HepG2 (cell line): Measurements from ENCODE around the gene NXPH4. TPM values are rescaled to one million over a fixed set of nuclear protein-coding genes. Genes with fewer than 3 reads are reported as not detected.
A peak's percentile ranks its signal among the peaks of the same experiment; 100 is the strongest.

ENCODE experiments used
- ATAC-seq: fragments of 200-7000 bp; cut with Tn5 transposase; 3 replicates; pipeline ENCODE4 v1.9.1; 2020; ENCODE audit warnings: mild to moderate bottlenecking, moderate library complexity
- BruUV-seq: library from RNA; stranded (reverse); fragments of 400-500 nt; replicated peaks from 2 replicates; lab custom pipeline; 2021; lab: Mats Ljungman, UMichigan
- CTCF ChIA-PET: fragments of 300-600 bp; formaldehyde crosslinking; extraction: SDS; loops from one replicate; lab custom pipeline; 2021; ENCODE audit warnings: low total read pairs, inconsistent platforms, low intra/inter-chr PET ratio; lab: Yijun Ruan, JAX
- POLR2A ChIA-PET: fragments of 350-600 bp; sonication (Branson Sonifier 250); formaldehyde crosslinking; loops from one replicate; lab custom pipeline; 2020; ENCODE audit warnings: antibody characterized with exemption, inconsistent platforms; lab: Yijun Ruan, JAX
- DNase-seq: peaks from one replicate; pipeline ENCODE4 v3.0.0-alpha.2; 2015; ENCODE audit warnings: low spot score
- FAIRE-seq: peaks from 3 replicates; lab custom pipeline; 2011; peaks lifted over from hg19 to GRCh38; lab: Jason Lieb, UNC
- H2AFZ ChIP-seq: one replicate; pipeline ENCODE4 v1.6.1; 2011; ENCODE audit warnings: low read length, inconsistent platforms
- H3K27ac ChIP-seq: fragments of 300-600 bp; 3 replicates; pipeline ENCODE4 v1.8.0; 2011; ENCODE audit warnings: mixed run types, mild to moderate bottlenecking, mixed read lengths, low read length, inconsistent platforms; ENCODE audit not compliant: insufficient read depth; ENCODE audit errors: extremely low read length
- H3K27me3 ChIP-seq, 2 experiments: fragments of 200-600 bp in 1 of 2; 2 replicates in 1 of 2; 3 replicates in 1 of 2; pipeline versions ENCODE4 v1.6.0 to v1.8.0; 2011; ENCODE audit warnings: low read length in 2 of 2, mild to moderate bottlenecking in 2 of 2, moderate library complexity in 2 of 2, inconsistent platforms in 1 of 2; ENCODE audit not compliant: insufficient read depth in 2 of 2, control insufficient read depth in 1 of 2
- H3K36me3 ChIP-seq, 2 experiments: fragments of 200-600 bp in 1 of 2; replicated peaks in 1 of 2; 2 replicates in 1 of 2; 3 replicates in 1 of 2; pipeline versions ENCODE4 v1.5.1 to v1.8.0; 2011; ENCODE audit warnings: low read length in 2 of 2, inconsistent platforms in 1 of 2; ENCODE audit not compliant: insufficient read depth in 2 of 2, control insufficient read depth in 1 of 2
- H3K4me1 ChIP-seq: 2 replicates; pipeline ENCODE4 v1.5.1; 2012; ENCODE audit warnings: low read length, inconsistent platforms; ENCODE audit not compliant: insufficient read depth
- H3K4me2 ChIP-seq: 2 replicates; pipeline ENCODE4 v1.6.0; 2011; ENCODE audit warnings: low read depth, low read length, inconsistent platforms
- H3K4me3 ChIP-seq, 3 experiments: fragments of 200-600 bp in 1 of 3; sonication (generic), shearing (Covaris generic) in 1 of 3; replicated peaks in 1 of 3; 2 replicates each; pipeline ENCODE4 v1.5.1; 2011 to 2016; ENCODE audit warnings: low read length in 3 of 3, inconsistent platforms in 2 of 3, low read depth in 2 of 3, mild to moderate bottlenecking in 2 of 3, control low read depth in 1 of 3, mixed read lengths in 1 of 3; ENCODE audit not compliant: insufficient read depth in 1 of 3
- H3K79me2 ChIP-seq: one replicate; pipeline ENCODE4 v1.6.1; 2011; ENCODE audit warnings: low read length, inconsistent platforms; ENCODE audit not compliant: insufficient read depth
- H3K9ac ChIP-seq: 2 replicates; pipeline ENCODE4 v1.6.0; 2011; ENCODE audit warnings: mild to moderate bottlenecking, low read depth, low read length, inconsistent platforms; ENCODE audit not compliant: insufficient read depth
- H3K9me3 ChIP-seq: 2 replicates; pipeline ENCODE4 v1.5.1; 2012; ENCODE audit warnings: mild to moderate bottlenecking, low read length
- H4K20me1 ChIP-seq: 2 replicates; pipeline ENCODE4 v1.6.0; 2011; ENCODE audit warnings: inconsistent platforms, mild to moderate bottlenecking, low read length, moderate library complexity; ENCODE audit not compliant: insufficient read depth
- CBX5 ChIP-seq: sonication (generic); formaldehyde crosslinking; IDR thresholded peaks from 2 replicates; pipeline ENCODE4 v1.4.0; 2020; ENCODE audit warnings: missing genetic modification reagents, borderline replicate concordance
- DMAP1 ChIP-seq: IDR thresholded peaks from 2 replicates; pipeline ENCODE4 v1.6.1; 2016
- HHEX ChIP-seq: IDR thresholded peaks from 2 replicates; pipeline ENCODE4 v1.6.1; 2016; ENCODE audit warnings: control low read depth
- HNRNPK ChIP-seq: fragments of 200-400 bp; formaldehyde crosslinking; IDR thresholded peaks from 2 replicates; pipeline ENCODE4 v1.6.1; 2018; ENCODE audit warnings: low read length, low read depth, moderate library complexity, mild to moderate bottlenecking; ENCODE audit not compliant: poor library complexity, severe bottlenecking
- KDM4B ChIP-seq: sonication (generic); formaldehyde crosslinking; IDR thresholded peaks from 2 replicates; pipeline ENCODE4 v1.4.0; 2020; ENCODE audit warnings: missing genetic modification reagents
- MATR3 ChIP-seq: sonication (generic); formaldehyde crosslinking; IDR thresholded peaks from 2 replicates; pipeline ENCODE4 v1.4.0; 2020; ENCODE audit warnings: missing genetic modification reagents
- MXD4 ChIP-seq: IDR thresholded peaks from 2 replicates; pipeline ENCODE4 v1.6.1; 2016; ENCODE audit warnings: mild to moderate bottlenecking, missing biosample characterization, missing genetic modification reagents
- NFKBIZ ChIP-seq: IDR thresholded peaks from 2 replicates; pipeline ENCODE4 v1.6.1; 2018; ENCODE audit warnings: missing genetic modification reagents, missing compliant biosample characterization
- NPAS2 ChIP-seq: sonication (generic); formaldehyde crosslinking; IDR thresholded peaks from 2 replicates; pipeline ENCODE4 v1.8.0; 2022; ENCODE audit warnings: mild to moderate bottlenecking, missing genetic modification reagents, borderline replicate concordance
- TCF12 ChIP-seq, 2 experiments: fragments of 450-650 bp in 1 of 2; sonication (generic) in 1 of 2; formaldehyde crosslinking in 1 of 2; IDR thresholded peaks; 2 replicates each; pipeline versions ENCODE4 v1.6.1 to v1.8.0; 2017 to 2022; ENCODE audit warnings: antibody characterized with exemption in 1 of 2, mild to moderate bottlenecking in 1 of 2, missing genetic modification reagents in 1 of 2, moderate library complexity in 1 of 2
- ZNF703 ChIP-seq: sonication (generic); formaldehyde crosslinking; IDR thresholded peaks from 2 replicates; pipeline ENCODE4 v1.5.1; 2020; ENCODE audit warnings: missing genetic modification reagents, mild to moderate bottlenecking, moderate library complexity, borderline replicate concordance
- WGBS: methylation state at CpG from one replicate; pipeline ENCODE4 v1.1.6; 2017; ENCODE audit warnings: low lambda C conversion rate; 5-methylcytosine and 5-hydroxymethylcytosine counted together
- in situ Hi-C: cut with HindIII; loops from 2 replicates; pipeline ENCODE4 v1.10.0; 2017; ENCODE audit warnings: low pct_unique_long_range_greater_than_20kb; ENCODE audit not compliant: extremely low pct_ligation_motif_present
- intact Hi-C: fragments of 100-400 bp; cut with micrococcal nuclease; formaldehyde crosslinking; loops from one replicate; pipeline ENCODE4 v1.10.0; 2022; ENCODE audit not compliant: unreplicated experiment
- polyA plus RNA-seq, 8 experiments: library from polyadenylated mRNA; depleted of rRNA in 3 of 8; stranded (reverse) in 7 of 8; unstranded in 1 of 8; fragments of >200 nt; fragmentation: Illumina TruSeq in 4 of 8; extraction: Trizol in 4 of 8; gene quantifications; 2 replicates each; pipeline versions ENCODE4 v1.2.1 to v1.2.3, GENCODE V29; 2011 to 2016; ENCODE audit warnings: low read depth in 4 of 8, missing spikeins in 1 of 8, mixed read lengths in 1 of 8; ENCODE audit not compliant: insufficient read depth in 1 of 8
- total RNA-seq, 5 experiments: library from RNA; depleted of rRNA; stranded (reverse); fragments of >200 nt; fragmentation: Illumina TruSeq; extraction: Trizol; gene quantifications; 2 replicates each; pipeline ENCODE4 v1.2.3, GENCODE V29; 2016; ENCODE audit warnings: low read depth in 1 of 5
- TF ChIP-seq, protein P1 (sequence below): sonication (generic); formaldehyde crosslinking; IDR thresholded peaks from 2 replicates; pipeline ENCODE4 v1.5.0; 2020; ENCODE audit warnings: missing genetic modification reagents

NXPH4 gene
- total and polyA plus RNA-seq, 2 of the 13 experiments (the other 11 are each of a cell fraction or from before 2014, with no cell fraction given): 0.13 TPM; not detected in 1

DNA sequence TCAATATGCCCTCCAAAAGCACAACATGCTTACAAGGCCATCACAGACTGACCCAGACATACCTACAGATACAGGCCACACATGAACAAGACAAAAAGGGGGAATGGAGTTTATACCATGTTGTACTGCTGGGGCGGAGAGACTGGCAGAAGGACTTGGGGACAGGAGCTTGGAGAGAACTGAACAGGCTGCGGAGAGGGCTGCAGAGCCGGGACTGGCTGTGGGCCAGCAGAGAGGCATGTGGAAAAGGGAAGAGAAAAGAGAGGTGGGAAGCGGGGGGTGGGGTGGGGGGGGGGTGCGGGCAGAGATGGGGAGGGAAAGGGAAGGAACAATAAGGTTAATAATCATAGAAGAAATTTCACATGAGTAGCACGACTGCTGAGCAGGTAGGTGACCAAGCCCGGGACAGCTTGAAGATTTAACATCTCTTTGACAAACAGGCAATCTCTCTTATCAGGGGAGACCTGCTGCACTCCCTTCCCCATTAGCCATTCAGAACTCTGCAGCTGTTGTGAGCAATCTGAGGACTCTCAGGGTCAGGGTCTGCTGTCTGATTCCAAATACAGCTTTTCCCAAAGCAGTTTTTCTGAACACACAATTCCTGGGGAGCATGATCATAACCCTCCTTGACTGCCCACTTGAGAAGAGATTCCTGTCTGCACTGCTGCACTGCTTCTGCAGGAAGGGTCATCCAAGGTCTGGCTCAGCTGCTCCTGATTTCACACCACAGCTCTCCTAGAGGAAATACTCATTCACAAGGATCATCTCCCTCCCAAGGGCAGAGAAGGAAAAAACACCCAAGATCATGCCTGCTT, 56.0 kb downstream of the NXPH4 start:
- Histone ChIP-seq H3K9ac (no peak overlapping the region), H3K36me3 (peaks cover 4 to 37% of the 10 kb centered on the region in 2 experiments; a peak in 4 of 5 replicates), H3K27me3 (no peaks in the 10 kb centered on the region), H4K20me1 (no peaks in the 10 kb centered on the region), H3K4me2 (no peak overlapping the region)
- 99% methylated on average over 7 of the region's 7 CpGs for WGBS
- FAIRE-seq: no peak
- CTCF ChIA-PET: no interaction called here
- no TSS peak for BruUV-seq
- no peak for TF ChIP-seq CBX5 (CRISPR knock-in tag)
- TF ChIP-seq, protein P1, sequence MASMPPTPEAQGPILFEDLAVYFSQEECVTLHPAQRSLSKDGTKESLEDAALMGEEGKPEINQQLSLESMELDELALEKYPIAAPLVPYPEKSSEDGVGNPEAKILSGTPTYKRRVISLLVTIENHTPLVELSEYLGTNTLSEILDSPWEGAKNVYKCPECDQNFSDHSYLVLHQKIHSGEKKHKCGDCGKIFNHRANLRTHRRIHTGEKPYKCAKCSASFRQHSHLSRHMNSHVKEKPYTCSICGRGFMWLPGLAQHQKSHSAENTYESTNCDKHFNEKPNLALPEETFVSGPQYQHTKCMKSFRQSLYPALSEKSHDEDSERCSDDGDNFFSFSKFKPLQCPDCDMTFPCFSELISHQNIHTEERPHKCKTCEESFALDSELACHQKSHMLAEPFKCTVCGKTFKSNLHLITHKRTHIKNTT (CRISPR knock-in tag): no peak
- no peak for TF ChIP-seq DMAP1 (CRISPR knock-in tag)
- peak; percentile 26 for TF ChIP-seq HNRNPK
- TF ChIP-seq TCF12 (IDR thresholded peaks at IDR 0.05): no peak
- no peak for TF ChIP-seq TCF12 (CRISPR knock-in tag; IDR thresholded peaks at IDR 0.05)
- TF ChIP-seq MATR3 (CRISPR knock-in tag): no peak
- TF ChIP-seq, all 625 proteins: peak for 1
- Histone ChIP-seq H3K79me2 (no peaks in the 10 kb centered on the region), H3K27ac (no peak overlapping the region), H2AFZ (no peak overlapping the region), H3K9me3 (no peaks in the 10 kb centered on the region), H3K4me3 (no peak overlapping the region), H3K4me1 (no peaks in the 10 kb centered on the region)
- in situ Hi-C loops (no loop called here), intact Hi-C loops (no loop called here)
- POLR2A ChIA-PET: no interaction called here
- no peak for ATAC-seq
- DNase-seq: no peak

DNA sequence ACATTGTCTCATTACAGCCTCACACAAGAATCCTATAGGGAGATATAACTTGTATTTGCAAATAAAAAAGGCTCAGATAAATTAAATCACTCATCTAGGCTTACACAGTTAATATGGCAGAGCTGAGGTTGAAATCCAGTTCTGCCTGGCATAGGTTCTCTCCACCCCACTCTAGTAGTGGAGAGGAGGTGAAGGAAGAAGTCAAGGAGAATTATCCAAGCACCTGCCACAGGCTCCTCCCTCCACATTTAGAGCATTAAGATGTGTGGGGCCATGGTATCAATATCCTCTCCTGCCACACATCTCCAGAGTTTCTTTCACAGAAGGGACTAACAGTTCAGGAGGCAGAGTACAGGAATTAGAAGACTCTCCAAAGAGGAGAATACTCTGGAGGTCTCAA, 56.9 kb downstream of the NXPH4 start:
- H3K4me1 ChIP-seq: no peaks in the 10 kb centered on the region
- H3K4me2 ChIP-seq: no peak overlapping the region
- intact Hi-C loops: no loop called here
- ATAC-seq: no peak
- POLR2A ChIA-PET: no interaction called here
- H3K4me3 ChIP-seq: no peak overlapping the region
- no peak for TF ChIP-seq KDM4B (CRISPR knock-in tag)
- TF ChIP-seq HHEX (CRISPR knock-in tag): no peak
- no peak for TF ChIP-seq NFKBIZ (CRISPR knock-in tag)
- TF ChIP-seq ZNF703 (CRISPR knock-in tag): no peak
- no peak for TF ChIP-seq MXD4 (CRISPR knock-in tag)
- TF ChIP-seq NPAS2 (CRISPR knock-in tag): no peak
- TF ChIP-seq, all 625 proteins: peak for 0
- CTCF ChIA-PET: no interaction called here
- DNase-seq: no peak
- Histone ChIP-seq H3K36me3 (peaks cover 6 to 40% of the 10 kb centered on the region in 2 experiments; a peak in 4 of 5 replicates), H3K9ac (no peak overlapping the region), H3K27ac (no peak overlapping the region), H3K27me3 (no peaks in the 10 kb centered on the region), H3K9me3 (no peaks in the 10 kb centered on the region), H4K20me1 (no peaks in the 10 kb centered on the region), H3K79me2 (no peaks in the 10 kb centered on the region), H2AFZ (no peak overlapping the region)
- no peak for FAIRE-seq
- in situ Hi-C loops: no loop called here
- no TSS peak for BruUV-seq
